ENCODE results near the gene CDK5RAP1.

CDK5RAP1 gene

GRCh38 chr20:33336375-33336774 is 64.9 kb downstream of the CDK5RAP1 start:
- DNase-seq (ENCODE audit: insufficient read length, low spot score): no peak
- no peak for FAIRE-seq

GRCh38 chr20:33334111-33334510 is 67.2 kb downstream of the CDK5RAP1 start:
- DNase-seq (ENCODE audit: insufficient read length, low spot score): no peak
- FAIRE-seq: no peak

DNA sequence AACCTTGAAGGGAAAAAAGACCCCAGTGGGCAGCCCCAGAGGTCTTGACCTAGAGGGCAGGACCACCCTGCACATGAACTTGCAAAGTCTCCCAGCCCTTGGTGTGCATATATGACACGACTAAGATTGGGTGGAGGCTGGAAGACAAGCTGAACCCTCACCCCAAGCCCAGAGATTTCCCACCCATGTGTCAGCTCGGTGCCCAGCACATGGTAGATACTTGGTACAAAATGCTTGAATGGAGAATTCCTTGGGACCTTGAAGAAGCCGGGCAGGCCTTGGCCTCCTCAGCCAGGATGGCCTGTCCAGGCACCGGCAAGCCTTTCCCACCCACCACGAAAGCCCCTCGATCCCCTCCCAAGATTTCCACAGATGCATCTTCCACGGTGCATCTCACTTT is 67.7 kb downstream of the CDK5RAP1 start:
- DNase-seq (ENCODE audit: insufficient read length, low spot score) (no peak), FAIRE-seq (no peak)

- DNase-seq (ENCODE audit: insufficient read length, low spot score) (no peak), FAIRE-seq (no peak)
Observed at GRCh38 chr20:33332905-33333456, 68.3 kb downstream of the CDK5RAP1 start.

DNA sequence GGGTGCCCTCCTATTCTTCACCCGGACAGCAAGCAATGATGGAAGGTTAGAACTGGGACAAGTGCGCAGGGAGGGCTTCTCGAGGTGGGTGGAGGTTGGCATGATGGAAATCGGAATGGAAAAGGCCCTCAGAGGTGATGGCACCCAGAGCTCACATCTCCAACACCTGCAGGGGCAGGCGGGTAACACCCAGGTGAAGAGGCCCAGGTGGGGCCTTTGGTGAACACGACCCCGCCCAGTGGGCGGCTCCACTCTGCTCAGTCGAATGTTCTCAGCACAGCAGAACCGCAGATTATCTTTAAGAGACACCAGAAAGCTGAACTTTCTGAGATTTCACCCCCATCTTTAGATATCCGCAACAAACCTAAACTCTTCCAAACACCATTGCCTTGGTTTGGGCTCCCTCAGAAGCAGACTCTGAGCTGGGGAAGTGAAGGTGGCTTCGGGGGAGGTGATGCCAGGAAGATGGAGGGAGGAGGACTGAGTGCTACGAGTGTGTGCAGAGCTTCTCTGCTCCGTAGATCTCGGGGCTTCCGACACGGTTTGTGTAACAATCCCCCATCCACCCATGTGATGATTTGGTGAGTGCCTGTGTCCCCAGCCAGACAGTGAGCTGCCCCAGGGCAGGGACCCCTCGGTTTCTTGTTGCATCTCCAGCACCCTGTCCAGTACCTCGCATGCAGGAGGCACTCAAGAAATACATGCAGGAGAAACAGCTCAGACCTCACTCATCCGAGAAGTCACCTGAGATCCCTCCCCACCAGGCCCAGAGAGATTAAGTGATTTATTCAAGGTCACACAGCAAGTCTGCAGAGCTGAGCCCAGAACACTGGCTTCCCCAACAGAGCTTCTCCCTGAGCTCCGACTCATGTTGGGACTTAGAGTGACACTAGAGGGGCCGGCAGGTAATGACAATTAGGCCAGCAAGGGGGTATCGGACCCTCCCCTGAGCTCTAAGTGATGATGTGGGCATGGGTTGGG is 72.9 kb downstream of the CDK5RAP1 start:
- DNase-seq (ENCODE audit: insufficient read length, low spot score) (no peak), FAIRE-seq (no peak)

DNA sequence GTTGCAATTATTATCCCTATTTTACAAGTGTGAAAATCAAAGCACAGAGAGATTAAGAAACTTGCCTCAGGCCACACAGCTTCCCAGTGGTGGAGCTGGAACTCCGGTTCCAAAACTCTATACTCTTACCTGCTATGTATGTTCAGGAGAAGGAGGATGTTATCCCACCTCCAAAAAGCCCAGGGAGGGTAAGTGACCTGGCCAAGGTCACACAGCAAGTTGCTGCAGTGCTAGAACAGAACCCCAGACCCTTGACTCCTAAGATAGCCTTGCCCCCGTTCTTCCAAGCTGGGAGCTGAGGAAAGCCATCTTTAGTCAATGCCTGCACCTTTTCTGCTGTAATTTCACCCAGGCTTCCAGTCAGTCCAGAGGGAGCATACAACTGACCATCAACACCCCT is 76.0 kb downstream of the CDK5RAP1 start:
- FAIRE-seq: no peak
- no peak for DNase-seq (ENCODE audit: insufficient read length, low spot score)

DNA sequence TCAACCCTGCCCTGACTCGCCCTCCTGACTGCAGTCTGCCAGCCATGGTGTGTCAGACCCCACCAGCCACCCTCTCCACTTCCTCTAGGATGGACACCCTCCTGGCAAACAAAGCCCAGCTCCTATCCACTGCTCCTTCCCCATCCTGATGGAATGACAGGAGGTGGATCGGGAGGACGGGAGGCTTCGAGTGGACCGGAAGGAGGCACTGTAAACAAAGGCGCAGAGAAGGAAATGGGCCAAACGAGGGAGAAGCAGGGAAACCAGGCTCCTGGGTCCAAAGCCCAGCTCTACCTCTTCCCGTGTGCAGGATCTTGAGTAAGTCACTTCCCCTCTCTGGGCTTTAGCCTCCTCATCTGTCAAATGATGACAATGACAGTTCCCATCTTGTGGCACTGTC is 78.1 kb downstream of the CDK5RAP1 start:
- no peak for FAIRE-seq
- no peak for DNase-seq (ENCODE audit: insufficient read length, low spot score)

DNA sequence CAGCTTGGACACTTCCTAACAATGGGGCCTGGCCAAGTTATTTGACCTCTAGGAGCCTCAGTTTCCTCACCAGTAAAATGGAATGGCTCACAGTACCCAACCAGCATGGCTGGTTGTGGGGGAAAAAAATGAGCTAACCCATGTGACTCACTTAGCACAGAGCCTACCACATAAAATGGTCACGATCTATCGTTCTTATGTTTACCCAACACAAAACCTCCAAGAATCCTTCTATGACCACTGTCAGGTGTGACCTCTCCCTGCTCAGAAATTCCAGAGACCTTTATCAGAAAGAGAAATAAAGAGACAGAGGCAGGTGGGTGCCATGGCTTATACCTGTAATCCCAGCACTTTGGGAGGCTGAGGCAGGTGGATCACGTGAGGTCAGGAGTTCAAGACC is 78.9 kb downstream of the CDK5RAP1 start:
- FAIRE-seq (no peak), DNase-seq (ENCODE audit: insufficient read length, low spot score) (no peak)

DNA sequence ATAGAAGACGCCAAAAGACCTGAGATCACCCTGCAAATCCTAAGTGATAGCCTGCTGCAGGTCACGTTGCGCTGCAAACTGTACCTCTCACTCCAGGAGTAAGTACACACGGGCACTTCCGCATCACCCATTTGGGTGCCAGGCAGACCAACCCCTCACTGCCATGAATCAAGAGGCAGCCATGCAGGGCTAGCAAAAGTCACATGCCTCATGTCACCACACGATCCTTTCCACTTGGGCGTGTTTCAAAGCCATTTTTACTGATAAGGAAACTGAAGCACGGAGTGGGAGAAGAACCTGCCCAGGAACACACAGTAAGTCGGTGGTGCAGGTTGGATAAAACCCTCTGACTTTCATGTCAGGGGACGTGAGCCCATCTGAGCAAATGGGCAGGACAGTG is 81.3 kb downstream of the CDK5RAP1 start:
- no peak for FAIRE-seq
- DNase-seq (ENCODE audit: insufficient read length, low spot score): no peak

DNA sequence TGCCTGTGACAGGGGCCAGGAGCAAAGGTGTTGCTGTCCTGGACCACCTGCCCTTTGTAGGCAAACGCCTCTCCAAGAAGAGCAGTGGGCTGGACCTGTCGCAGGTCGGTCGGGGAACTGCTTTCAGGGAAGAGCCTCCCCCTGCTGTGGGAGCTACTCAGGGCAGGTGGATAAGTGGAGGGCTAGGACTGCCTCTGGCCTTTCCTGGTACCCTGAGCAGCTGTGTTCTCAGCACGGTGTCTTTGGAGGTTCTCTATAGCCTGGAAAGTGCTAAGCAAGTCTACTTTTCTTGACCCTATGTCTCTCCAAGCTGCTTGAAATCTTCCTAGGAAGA is 83.3 kb downstream of the CDK5RAP1 start:
- DNase-seq (ENCODE audit: insufficient read length, low spot score) (no peak), FAIRE-seq (no peak)

- DNase-seq (ENCODE audit: insufficient read length, low spot score) (no peak), FAIRE-seq (no peak)
Observed at GRCh38 chr20:33317424-33318095, 83.8 kb downstream of the CDK5RAP1 start.

- FAIRE-seq (no peak), DNase-seq (ENCODE audit: insufficient read length, low spot score) (no peak)
Observed at GRCh38 chr20:33316958-33317357, 84.4 kb downstream of the CDK5RAP1 start.

DNA sequence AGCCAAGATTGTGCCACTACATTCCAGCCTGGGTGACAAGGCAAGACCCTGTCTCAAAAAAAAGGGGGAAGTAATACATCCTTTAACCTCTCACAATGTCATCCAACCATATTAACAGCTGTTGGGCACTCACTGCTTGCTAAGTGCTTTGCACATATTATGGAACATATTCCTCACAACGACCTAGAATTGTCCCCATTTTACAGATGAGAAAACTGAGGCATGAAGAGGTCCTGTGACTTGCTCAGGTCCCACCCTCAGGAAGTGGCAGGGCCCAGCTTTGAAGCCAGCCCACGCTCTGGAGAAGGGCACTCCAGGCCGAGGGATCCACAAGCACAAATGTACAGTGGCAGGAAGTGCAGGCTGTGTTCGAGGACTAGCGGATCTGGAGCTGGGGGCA is 85.0 kb downstream of the CDK5RAP1 start:
- FAIRE-seq (no peak), DNase-seq (ENCODE audit: insufficient read length, low spot score) (no peak)

DNA sequence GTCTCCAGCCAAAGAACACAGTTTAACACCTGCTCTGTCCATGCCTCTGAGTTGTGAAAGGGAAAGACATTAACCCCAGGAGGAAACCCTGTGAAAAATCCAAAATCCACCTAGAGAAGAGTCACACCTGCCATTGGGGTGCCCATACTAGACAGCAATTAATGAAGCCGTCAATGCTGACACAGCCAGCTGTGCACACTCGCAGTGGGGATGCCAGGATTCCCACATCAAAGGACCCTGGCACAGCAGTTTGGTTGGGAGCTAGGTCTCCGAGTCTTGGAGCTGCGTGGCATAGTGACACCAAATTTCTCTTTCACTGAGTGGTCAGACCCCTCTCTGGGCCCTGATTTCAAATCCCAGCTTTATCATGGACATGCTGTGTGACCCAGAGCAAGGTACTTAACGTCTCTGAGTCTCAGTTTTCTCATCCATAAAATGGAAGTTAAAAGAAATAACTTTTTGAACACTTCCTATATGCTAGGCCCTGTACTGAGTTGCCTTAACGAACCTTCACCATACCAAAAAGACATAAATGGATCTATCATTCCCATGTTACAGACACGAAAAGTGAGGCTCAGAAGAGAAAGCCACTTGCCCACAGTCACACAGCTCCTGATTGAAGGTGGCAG is 87.5 kb downstream of the CDK5RAP1 start:
- no peak for DNase-seq (ENCODE audit: insufficient read length, low spot score)
- FAIRE-seq: no peak

DNA sequence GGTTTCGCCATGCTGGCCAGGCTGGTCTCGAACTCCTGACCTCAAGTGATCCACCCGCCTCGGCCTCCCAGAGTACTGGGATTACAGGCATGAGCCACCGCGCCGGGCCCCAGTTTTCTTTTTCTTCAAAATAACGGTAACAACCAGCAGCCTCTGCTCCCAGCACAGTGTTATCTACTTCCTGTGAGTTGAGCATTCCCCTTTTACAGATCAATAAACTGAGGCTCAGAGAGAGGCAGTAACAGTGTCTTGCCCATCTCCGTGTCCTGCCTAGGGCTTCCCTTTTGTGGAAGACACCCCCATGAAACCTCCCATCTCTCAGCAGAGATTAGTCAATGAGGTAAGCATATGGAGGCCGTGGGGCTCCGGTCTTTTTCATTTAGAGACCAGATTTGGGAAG is 88.7 kb downstream of the CDK5RAP1 start:
- FAIRE-seq: no peak

GRCh38 chr20:33311996-33312395 is 89.3 kb downstream of the CDK5RAP1 start:
- DNase-seq (ENCODE audit: insufficient read length, low spot score) (no peak), FAIRE-seq (no peak)

More for the DNA sequence above, 88.7 kb downstream of the CDK5RAP1 start:
- no peak for DNase-seq (ENCODE audit: insufficient read length, low spot score)

GRCh38 chr20:33311011-33311410 is 90.3 kb downstream of the CDK5RAP1 start:
- no peak for FAIRE-seq
- DNase-seq (ENCODE audit: insufficient read length, low spot score): no peak

DNA sequence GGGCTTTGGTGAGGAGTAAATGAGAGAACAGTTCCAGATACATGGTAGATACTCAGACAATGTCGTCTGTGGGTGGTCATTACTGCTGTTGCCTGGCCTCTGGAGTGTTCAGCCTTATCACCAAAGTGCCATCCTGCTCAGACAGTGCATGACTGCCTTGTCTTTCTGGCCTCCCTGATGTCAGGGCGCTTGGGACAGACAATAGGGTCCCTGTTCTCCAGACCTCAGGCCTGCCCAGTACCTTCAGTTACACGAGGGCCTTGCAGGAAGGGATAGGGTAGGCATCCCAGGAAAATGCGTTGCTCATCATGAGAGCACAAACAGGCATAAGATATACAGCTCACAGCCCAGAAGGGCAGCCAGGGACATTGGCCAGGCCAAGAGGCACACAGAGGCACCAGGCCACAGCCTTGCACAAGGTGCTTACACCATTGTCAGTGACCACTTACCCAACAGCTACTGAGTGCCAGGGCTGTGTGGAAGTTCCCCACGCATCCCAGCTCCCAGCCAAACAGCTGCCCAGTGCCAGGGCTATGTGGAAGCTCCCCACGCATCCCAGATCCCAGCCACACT is 90.9 kb downstream of the CDK5RAP1 start:
- DNase-seq (ENCODE audit: insufficient read length, low spot score) (no peak), FAIRE-seq (no peak)

DNA sequence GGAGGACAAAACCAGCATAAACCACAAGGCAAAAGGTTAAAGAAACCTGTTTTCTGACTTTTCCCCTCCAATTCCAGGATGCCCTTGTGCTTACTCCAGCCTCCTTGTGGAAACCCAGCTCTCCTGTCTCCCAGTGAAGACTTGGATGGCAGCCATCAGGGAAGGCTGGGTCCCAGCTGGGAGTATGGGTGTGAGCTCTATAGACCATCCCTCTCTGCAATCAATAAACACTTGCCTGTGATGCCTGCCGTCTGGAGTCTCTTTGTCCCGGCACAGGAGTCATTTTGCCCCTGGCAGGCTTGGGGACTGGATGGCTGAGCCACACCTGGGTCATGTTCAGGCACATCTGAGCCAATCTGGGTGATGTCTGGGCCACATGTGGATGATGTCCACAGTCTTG is 91.7 kb downstream of the CDK5RAP1 start:
- FAIRE-seq (no peak), DNase-seq (ENCODE audit: insufficient read length, low spot score) (no peak)

All from GM19239 (cell line).